ENCODE results near the gene MED10.
"Not testable (repeated sequence)": the region's sequence is repeated elsewhere in the genome, so short reads cannot be mapped to it uniquely, and the experiment has no call there.

The MED10 gene

DNA sequence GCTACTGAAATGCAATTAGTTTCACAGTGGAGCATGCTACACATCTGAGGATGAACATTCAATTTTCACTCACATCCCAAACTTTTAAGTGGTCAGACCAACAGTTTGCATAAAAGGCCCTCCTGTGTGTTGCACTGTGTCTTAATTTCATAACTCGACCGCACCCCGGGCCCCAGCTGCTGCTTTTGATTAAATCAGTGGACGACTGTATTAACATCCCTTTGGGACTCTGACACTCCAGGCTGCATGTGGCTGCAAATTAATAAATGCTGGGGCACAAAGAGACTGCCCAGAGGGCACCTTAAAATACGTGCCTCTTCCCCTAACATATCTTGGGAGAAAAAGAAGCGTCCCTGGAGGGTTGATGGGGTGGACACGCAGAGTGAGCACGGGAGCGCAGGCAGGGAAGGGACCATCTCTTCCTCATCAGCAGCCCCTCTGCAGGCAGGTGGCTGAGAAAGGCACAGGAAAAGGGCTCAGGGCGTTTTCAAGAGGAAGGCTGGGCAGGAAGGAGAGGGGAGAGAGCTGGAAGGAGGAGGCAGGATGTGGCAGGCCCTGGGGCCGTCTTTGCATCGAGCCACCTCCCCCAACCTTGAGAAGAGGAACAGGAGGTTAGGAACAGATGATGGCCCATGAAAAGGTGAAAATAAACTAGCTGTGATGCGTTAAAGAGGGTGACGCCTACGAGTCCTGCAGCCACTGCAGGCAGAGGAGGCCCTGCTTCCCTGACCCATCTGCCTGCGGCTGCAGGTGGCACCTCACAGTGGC lies 18.6 kb downstream of the MED10 start:
- no peak overlapping the region for H3K4me3 ChIP-seq (ENCODE audit: low read length)
- no peaks in the 10 kb centered on the region for H3K27me3 ChIP-seq (ENCODE audit: insufficient read depth, low read length)
- H3K9ac ChIP-seq (ENCODE audit: low read depth, low read length), result no peak overlapping the region
- no peak overlapping the region for H3K27ac ChIP-seq (ENCODE audit: low read depth, low read length)
- WGBS, result 70% methylated on average over 16 of the region's 16 CpGs
- no peaks in the 10 kb centered on the region for H3K4me1 ChIP-seq (ENCODE audit: insufficient read depth, low read length)
- no peaks in the 10 kb centered on the region for H3K9me3 ChIP-seq (ENCODE audit: insufficient read depth, low read depth, low read length)
- no peaks in the 10 kb centered on the region for H3K36me3 ChIP-seq (ENCODE audit: insufficient read depth, low read length)

DNA sequence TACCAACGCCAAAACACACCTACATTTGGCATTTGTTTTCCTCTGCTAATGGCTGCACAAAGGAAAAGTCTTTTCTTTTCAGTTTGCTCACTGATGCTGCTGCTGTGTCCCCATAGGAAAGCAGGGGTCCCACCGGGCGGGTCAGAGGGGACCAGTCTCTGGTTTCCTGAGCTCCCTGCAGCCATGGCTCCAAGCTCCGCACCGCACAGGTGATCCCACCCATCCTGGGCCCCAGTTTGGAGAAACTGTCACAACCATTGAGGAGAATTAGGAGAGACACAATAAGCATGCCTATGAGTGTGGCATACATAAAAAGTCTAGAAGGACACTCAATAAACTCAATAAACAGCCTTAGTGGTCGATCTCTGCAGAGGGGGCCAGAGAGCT lies 19.9 kb downstream of the MED10 start:
- no peak overlapping the region for H3K27ac ChIP-seq (ENCODE audit: low read depth, low read length)
- 91% methylated on average over 6 of the region's 6 CpGs for WGBS
- no peaks in the 10 kb centered on the region for H3K9me3 ChIP-seq (ENCODE audit: insufficient read depth, low read depth, low read length)
- no peaks in the 10 kb centered on the region for H3K4me1 ChIP-seq (ENCODE audit: insufficient read depth, low read length)
- H3K4me3 ChIP-seq (ENCODE audit: low read length), result no peak overlapping the region
- no peak overlapping the region for H3K9ac ChIP-seq (ENCODE audit: low read depth, low read length)
- no peaks in the 10 kb centered on the region for H3K27me3 ChIP-seq (ENCODE audit: insufficient read depth, low read length)
- no peaks in the 10 kb centered on the region for H3K36me3 ChIP-seq (ENCODE audit: insufficient read depth, low read length)

DNA sequence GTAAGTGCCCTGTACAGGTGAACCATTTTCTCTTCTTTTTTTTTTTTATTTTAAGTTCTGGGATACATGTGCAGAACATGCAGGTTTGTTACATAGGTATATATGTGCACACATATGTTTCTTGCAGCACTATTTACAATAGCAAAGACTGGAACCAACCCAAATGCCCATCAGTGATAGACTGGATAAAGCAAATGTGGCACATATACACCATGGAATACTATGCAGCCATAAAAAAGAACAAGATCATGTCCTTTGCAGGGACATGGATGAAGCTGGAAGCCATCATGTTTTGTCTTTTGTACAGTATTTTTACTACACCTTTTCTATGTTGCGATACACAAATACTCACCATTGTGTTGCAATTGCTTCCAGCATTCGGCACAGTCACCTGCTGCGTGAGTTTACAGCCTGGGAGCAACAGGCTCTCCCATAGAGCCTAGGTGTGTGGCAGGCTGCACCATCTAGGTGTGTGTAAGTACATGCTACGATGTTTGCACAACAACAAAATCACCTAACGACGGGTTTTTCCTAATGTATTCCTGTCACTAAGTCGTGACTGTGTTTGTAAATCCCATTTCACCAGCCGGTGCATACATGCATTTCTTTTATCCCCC lies 20.4 kb downstream of the MED10 start:
- not testable (repeated sequence) for H3K27ac ChIP-seq (ENCODE audit: low read depth, low read length); H3K4me1 ChIP-seq (ENCODE audit: insufficient read depth, low read length); H3K4me3 ChIP-seq (ENCODE audit: low read length); H3K9me3 ChIP-seq (ENCODE audit: insufficient read depth, low read depth, low read length); H3K36me3 ChIP-seq (ENCODE audit: insufficient read depth, low read length); H3K9ac ChIP-seq (ENCODE audit: low read depth, low read length); H3K27me3 ChIP-seq (ENCODE audit: insufficient read depth, low read length)
- WGBS, result 89% methylated on average over 8 of the region's 8 CpGs

DNA sequence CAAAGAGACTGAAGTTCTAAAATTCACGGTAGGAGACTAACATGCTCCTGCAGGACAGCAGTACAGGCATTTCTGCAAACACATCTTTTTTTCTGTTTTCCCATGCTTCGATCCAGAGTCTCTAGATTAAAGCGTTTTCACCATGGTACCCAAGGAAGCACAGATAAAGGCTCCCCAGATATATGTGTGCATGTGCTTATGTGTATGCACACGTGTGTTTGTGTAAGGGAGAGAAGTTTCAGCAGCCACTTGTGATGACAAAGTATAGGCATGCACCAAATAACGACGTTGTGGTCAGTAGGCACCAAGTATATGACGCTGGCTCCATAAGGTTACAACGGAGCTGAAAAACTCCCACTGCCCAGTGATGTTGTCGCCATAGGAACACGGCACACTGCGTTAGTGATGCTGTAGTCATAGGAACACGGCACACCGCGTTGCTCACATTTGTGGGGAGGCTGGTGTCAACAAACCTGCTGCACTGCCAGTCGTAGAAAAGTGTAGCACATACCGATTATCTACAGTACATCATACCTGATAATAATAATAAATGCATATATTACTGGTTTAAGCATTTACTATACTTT lies 21.7 kb downstream of the MED10 start:
- no peak overlapping the region for H3K4me3 ChIP-seq (ENCODE audit: low read length)
- H3K27me3 ChIP-seq (ENCODE audit: insufficient read depth, low read length), result no peaks in the 10 kb centered on the region
- H3K9me3 ChIP-seq (ENCODE audit: insufficient read depth, low read depth, low read length), result no peaks in the 10 kb centered on the region
- H3K36me3 ChIP-seq (ENCODE audit: insufficient read depth, low read length), result no peaks in the 10 kb centered on the region
- H3K9ac ChIP-seq (ENCODE audit: low read depth, low read length), result no peak overlapping the region
- H3K27ac ChIP-seq (ENCODE audit: low read depth, low read length), result no peak overlapping the region
- no peaks in the 10 kb centered on the region for H3K4me1 ChIP-seq (ENCODE audit: insufficient read depth, low read length)
- WGBS, result 92% methylated on average over 15 of the region's 16 CpGs

DNA sequence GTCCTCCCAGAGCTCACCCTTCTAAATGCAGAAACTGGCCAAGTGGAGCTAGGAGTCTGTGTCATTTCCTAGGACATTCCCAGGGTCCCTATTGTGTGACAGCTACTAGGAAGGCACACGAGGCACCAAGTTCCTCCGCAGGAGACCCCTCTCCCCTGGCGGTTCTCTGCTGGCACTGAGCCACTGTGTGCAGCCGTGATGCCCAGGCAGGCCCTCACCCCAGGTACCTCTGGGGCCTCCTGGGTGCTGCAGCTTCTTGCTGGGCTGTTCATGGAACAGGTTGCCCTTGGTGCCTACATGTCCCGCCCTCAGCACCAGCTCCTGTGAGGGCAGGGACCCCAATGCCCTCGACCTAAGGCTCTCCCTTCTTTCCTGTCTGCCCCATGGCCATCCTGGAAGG lies 23.1 kb downstream of the MED10 start:
- Histone ChIP-seq H3K9me3 (ENCODE audit: insufficient read depth, low read depth, low read length) (no peaks in the 10 kb centered on the region), H3K4me1 (ENCODE audit: insufficient read depth, low read length) (0 out of 2 replicates have a peak, but pooled peaks cover 4% of the 10 kb centered on the region)
- WGBS, result 88% methylated on average over 6 of the region's 6 CpGs

DNA sequence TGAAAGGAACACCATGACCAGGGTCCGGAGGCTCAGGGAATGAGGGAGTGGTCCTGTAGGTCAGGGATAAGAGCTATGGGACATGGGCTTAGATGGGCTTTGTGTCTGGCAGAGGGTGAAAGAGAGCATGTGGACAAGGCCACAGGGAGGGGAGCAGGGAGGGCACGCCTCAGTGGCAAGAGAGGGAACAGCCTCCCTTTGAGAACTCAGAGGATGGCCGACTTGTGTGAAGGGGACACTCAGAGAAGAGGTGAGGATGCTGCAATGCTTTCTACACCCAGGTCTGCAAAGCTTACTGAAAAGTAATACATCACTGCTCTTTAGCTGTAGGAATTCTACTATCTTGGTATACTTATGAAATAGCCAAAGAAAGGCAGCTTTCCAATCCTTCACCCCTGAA lies 23.5 kb downstream of the MED10 start:
- Histone ChIP-seq H3K9me3 (ENCODE audit: insufficient read depth, low read depth, low read length) (no peaks in the 10 kb centered on the region), H3K9ac (ENCODE audit: low read depth, low read length) (no peak overlapping the region), H3K27ac (ENCODE audit: low read depth, low read length) (no peak overlapping the region), H3K27me3 (ENCODE audit: insufficient read depth, low read length) (no peaks in the 10 kb centered on the region), H3K36me3 (ENCODE audit: insufficient read depth, low read length) (no peaks in the 10 kb centered on the region), H3K4me1 (ENCODE audit: insufficient read depth, low read length) (0 out of 2 replicates have a peak, but pooled peaks cover 5% of the 10 kb centered on the region), H3K4me3 (ENCODE audit: low read length) (no peak overlapping the region)
- 75% methylated on average over 3 of the region's 3 CpGs for WGBS

More for the DNA sequence above, 23.1 kb downstream of the MED10 start:
- Histone ChIP-seq H3K27ac (ENCODE audit: low read depth, low read length) (no peak overlapping the region), H3K27me3 (ENCODE audit: insufficient read depth, low read length) (no peaks in the 10 kb centered on the region), H3K36me3 (ENCODE audit: insufficient read depth, low read length) (no peaks in the 10 kb centered on the region), H3K4me3 (ENCODE audit: low read length) (no peak overlapping the region), H3K9ac (ENCODE audit: low read depth, low read length) (no peak overlapping the region)

DNA sequence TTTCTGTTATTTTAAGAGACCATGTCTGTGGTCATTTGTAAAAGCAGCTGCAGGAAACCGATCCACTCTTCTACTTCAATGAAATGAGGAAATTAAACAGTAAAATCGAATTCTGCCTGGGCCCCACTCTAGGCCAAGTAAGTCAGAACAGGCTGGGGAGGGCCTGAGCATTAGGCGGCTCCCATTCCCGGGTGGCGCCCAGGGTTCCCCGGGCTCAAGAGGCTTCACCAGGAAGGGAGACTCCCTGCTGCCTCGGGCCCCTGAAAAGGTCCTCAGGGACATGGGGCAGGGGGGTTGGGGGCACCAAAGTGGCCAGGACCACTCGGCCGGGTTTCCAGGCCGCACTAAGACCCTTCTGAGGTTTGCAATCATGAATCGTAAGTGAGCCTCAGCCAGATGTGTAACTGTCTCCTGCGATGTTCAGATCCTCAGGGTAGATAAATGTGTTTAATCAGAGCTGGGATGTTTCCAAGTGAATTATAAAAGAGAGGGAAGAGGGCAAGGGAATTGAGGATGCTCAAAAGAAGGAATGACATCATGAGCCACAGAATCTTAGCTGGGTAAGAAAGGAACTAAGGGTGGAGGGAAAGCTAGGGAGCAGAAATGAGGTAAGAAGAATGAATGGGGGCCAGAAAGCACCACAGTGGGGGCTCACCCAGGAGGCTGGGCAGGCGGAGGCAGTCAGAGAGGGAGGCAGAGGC lies 24.6 kb downstream of the MED10 start:
- Histone ChIP-seq H3K9me3 (ENCODE audit: insufficient read depth, low read depth, low read length) (no peaks in the 10 kb centered on the region), H3K4me3 (ENCODE audit: low read length) (no peak overlapping the region), H3K27me3 (ENCODE audit: insufficient read depth, low read length) (no peaks in the 10 kb centered on the region), H3K27ac (ENCODE audit: low read depth, low read length) (no peak overlapping the region), H3K4me1 (ENCODE audit: insufficient read depth, low read length) (0 out of 2 replicates have a peak, but pooled peaks cover 5% of the 10 kb centered on the region), H3K36me3 (ENCODE audit: insufficient read depth, low read length) (no peaks in the 10 kb centered on the region), H3K9ac (ENCODE audit: low read depth, low read length) (no peak overlapping the region)
- WGBS, result 86% methylated on average over 13 of the region's 13 CpGs

DNA sequence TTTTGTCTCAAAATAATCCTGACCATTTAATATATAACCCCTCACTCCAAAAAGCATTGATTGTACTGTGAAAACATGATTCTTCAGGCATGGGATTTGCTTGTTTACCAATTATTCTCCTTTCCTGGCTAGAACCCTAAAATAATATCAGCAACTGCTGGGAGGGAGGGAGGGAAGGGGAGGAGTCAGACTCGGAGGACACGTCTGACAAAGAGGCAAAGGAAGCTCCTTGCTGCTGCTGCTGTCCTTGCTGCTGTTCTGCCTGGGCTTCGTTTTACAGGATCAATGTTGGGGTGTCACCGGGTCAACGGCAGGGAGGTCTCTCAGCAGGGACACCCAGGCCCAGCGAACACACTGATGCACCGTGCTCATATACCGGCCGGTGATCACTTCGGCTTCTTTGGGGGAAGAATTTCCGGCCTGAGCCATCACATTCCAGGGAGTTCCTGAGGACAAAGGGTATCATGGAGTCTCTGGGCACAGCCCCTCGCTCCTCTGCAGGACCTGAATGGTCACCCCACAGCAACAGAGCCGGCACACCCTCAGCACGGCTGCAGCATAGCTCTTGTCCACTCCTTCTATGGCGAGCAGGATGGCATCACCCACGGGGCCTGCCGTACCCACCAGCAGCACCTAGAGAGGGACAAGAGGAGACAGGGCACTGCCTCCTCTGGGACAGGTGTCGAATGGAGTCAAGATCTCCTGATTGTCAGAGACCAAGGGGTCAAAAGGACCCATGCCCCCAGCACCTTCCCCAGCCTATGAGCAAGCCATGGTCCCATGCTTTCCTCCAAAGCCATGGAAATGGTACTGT lies 27.9 kb downstream of the MED10 start:
- Histone ChIP-seq H3K9ac (ENCODE audit: low read depth, low read length) (no peak overlapping the region), H3K27me3 (ENCODE audit: insufficient read depth, low read length) (no peaks in the 10 kb centered on the region), H3K36me3 (ENCODE audit: insufficient read depth, low read length) (no peaks in the 10 kb centered on the region), H3K4me3 (ENCODE audit: low read length) (no peak overlapping the region), H3K9me3 (ENCODE audit: insufficient read depth, low read depth, low read length) (no peaks in the 10 kb centered on the region), H3K4me1 (ENCODE audit: insufficient read depth, low read length) (0 out of 2 replicates have a peak, but pooled peaks cover 5% of the 10 kb centered on the region), H3K27ac (ENCODE audit: low read depth, low read length) (no peak overlapping the region)
- WGBS, result 83% methylated on average over 18 of the region's 18 CpGs

DNA sequence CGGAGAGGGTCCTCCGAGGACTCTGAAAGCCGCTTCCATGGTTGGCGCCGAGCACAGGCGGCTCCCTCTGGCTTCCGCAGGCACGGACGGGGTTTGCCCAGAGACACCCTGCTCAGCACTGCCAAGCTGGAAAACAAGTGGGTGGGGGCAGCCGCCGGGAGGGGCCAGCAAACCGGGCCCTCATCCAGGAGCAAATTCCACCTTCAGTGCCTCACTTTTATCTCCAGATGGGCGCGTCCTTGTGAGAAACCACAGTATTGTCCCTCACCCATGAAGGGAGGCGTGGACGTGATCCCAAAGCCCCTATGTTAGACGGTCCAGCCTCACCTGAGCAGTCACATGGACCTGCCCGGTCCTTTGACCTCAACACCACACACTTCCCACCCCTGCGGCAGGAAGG lies 29.0 kb downstream of the MED10 start:
- WGBS, result 95% methylated on average over 19 of the region's 19 CpGs
- Histone ChIP-seq H3K9ac (ENCODE audit: low read depth, low read length) (no peak overlapping the region), H3K4me1 (ENCODE audit: insufficient read depth, low read length) (0 out of 2 replicates have a peak, but pooled peaks cover 5% of the 10 kb centered on the region), H3K27me3 (ENCODE audit: insufficient read depth, low read length) (no peaks in the 10 kb centered on the region), H3K36me3 (ENCODE audit: insufficient read depth, low read length) (no peaks in the 10 kb centered on the region), H3K27ac (ENCODE audit: low read depth, low read length) (no peak overlapping the region), H3K4me3 (ENCODE audit: low read length) (no peak overlapping the region), H3K9me3 (ENCODE audit: insufficient read depth, low read depth, low read length) (no peaks in the 10 kb centered on the region)

DNA sequence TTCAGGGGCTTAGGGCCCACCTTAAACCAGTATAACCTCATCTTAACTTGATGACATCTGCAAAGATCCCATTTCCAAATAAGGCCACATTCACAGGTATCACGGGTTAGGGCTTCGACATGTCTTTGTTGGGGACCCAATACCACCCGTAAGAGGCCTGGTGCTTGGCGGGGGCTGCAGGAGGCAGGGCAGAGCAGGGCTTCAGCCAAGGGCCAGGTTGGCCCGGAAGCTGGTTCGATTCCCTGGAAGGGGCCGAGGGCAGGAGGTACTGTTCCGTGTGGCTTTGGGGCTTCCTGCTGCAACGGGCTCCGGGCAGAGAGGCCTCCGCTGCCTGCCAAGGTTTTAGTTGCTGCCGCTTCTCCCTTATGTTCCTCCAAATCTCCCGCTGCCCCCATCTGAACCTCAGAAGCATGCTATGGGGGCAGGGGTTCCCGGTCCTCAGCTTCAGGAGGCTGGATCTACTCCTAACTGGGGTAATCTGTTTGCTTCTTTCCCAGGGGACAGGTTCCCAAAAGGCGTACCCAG lies 29.8 kb downstream of the MED10 start:
- no peak overlapping the region for H3K4me3 ChIP-seq (ENCODE audit: low read length)
- no peaks in the 10 kb centered on the region for H3K36me3 ChIP-seq (ENCODE audit: insufficient read depth, low read length)
- H3K27me3 ChIP-seq (ENCODE audit: insufficient read depth, low read length), result no peaks in the 10 kb centered on the region
- 97% methylated on average over 15 of the region's 15 CpGs for WGBS
- H3K9ac ChIP-seq (ENCODE audit: low read depth, low read length), result no peak overlapping the region
- H3K4me1 ChIP-seq (ENCODE audit: insufficient read depth, low read length), result 0 out of 2 replicates have a peak, but pooled peaks cover 5% of the 10 kb centered on the region
- H3K9me3 ChIP-seq (ENCODE audit: insufficient read depth, low read depth, low read length), result no peaks in the 10 kb centered on the region
- no peak overlapping the region for H3K27ac ChIP-seq (ENCODE audit: low read depth, low read length)

Measured in HUES64 (cell line).